SK-N-MC (cell line): ENCODE data around the gene PTPA.

Experiments used
- EZH2 ChIP-seq: fragments of 200-600 bp; sonication (generic); IDR thresholded peaks from one replicate; pipeline ENCODE4 v1.6.1; 2017; ENCODE audit warnings: antibody characterized with exemption
- POLR2AphosphoS5 ChIP-seq: IDR thresholded peaks from 2 replicates; pipeline ENCODE4 v1.6.1; 2012; ENCODE audit warnings: mild to moderate bottlenecking, low read depth, low read length, borderline replicate concordance

DNA sequence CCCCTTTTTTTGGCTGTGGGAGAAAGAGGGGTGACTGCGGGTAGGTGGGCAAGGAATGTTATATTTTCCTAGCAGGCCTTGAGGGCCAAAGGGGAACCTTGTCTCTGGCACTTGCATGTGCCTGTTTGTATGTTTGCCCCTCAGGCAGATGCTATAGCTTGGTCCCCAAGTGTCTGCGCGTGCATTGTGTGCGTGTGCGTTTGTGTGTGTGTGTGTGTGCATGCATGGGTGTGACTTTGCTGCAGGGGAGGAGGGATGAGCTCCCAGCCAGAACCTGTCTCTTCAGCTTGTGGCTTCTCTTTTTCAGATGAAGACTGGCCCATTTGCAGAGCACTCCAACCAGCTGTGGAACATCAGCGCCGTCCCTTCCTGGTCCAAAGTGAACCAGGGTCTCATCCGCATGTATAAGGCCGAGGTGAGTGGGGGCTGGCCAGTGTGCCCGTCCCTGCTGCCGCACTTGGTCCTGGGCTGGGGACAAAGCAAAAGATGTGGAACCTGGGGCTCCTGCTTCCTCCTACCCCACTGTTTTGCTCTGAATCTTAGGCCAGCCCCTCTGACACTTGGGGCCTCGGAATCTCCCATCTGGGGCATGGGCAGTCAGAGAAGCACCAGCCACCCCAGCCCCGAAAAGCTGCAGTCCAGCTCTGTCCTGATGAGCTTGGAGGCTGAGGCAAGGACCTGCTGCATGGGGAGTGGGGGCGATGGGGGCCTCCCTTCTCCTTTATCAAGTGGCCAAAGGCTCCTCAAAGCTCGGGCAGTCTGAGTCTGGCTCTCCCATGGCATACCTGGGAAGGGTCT, 31.1 kb downstream of the PTPA start:
- TF ChIP-seq EZH2 (no peak), POLR2AphosphoS5 (no peak)
